ENCODE measurements around the gene PIGL.

Gene PIGL

DNA sequence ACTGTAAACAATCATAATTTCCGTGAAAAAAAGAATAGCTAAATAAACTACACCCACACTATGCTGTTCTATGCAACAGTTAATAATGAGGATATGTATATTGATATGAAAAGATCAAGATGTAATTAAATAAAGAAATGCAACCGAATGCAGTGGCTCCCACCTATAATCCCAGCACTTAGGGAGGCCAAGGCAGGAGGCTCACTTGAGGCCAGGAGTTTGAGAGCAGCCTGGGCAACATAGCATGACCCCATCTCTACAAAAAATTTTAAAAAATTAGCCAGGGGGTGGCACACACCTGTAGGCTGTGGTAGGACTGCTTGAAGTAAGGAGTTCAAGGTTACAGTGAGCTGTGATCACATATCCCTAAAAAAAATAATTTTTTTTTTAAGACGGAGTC lies 121.4 kb downstream of the PIGL start:
- Mint-ChIP-seq H3K4me3 (no peak overlapping the region), H3K27me3 (no peaks in the 10 kb centered on the region), H3K27ac (no peak overlapping the region), H3K36me3 (peaks cover 2% of the 10 kb centered on the region), H3K4me1 (ENCODE audit: low read depth) (no peaks in the 10 kb centered on the region), H3K9me3 (ENCODE audit: low read depth) (no peaks in the 10 kb centered on the region)

DNA sequence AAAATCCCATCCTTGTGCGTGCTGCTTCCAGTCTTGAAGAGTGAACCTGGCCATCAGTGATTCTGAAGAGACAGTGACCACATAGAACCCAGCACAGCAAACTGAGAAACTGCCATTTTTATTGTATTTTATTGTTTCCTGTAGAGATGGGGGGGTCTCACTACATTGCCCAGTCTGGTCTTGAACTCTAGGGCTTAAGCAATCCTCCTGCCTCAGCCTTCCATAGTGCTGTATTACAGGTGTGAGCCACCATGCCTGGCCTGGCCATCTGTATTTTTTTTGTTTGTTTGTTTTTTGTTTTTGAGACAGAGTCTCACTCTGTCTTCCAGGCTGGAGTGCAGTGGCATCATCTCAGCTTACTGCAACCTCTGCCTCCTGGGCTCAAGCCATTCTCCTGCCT lies 122.4 kb downstream of the PIGL start:
- Mint-ChIP-seq H3K4me3 (no peak overlapping the region), H3K27me3 (no peaks in the 10 kb centered on the region), H3K9me3 (ENCODE audit: low read depth) (no peaks in the 10 kb centered on the region), H3K4me1 (ENCODE audit: low read depth) (no peaks in the 10 kb centered on the region), H3K27ac (no peak overlapping the region), H3K36me3 (peaks cover 4% of the 10 kb centered on the region)

DNA sequence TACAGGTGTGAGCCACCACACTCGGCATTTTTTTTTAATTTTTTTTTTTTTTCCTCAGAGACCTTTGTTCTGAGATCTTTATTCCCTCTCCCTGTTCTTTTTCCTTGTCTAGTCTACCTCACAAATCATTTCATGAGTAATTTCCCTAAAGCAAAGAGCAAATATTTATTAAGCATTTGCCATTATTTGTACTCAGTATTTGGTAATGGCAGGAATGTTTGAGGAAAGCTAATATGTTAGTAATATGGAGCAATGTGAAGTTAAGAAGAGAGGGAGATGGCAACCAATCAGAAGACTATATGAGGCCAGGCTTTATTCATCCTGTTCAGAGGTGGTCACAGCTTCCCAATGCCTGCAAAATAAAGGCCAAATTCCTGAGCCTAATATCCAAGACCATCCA lies 122.9 kb downstream of the PIGL start:
- Mint-ChIP-seq H3K9me3 (ENCODE audit: low read depth) (no peaks in the 10 kb centered on the region), H3K4me3 (no peak overlapping the region), H3K27ac (no peak overlapping the region), H3K27me3 (no peaks in the 10 kb centered on the region), H3K36me3 (peaks cover 4% of the 10 kb centered on the region), H3K4me1 (ENCODE audit: low read depth) (no peaks in the 10 kb centered on the region)

DNA sequence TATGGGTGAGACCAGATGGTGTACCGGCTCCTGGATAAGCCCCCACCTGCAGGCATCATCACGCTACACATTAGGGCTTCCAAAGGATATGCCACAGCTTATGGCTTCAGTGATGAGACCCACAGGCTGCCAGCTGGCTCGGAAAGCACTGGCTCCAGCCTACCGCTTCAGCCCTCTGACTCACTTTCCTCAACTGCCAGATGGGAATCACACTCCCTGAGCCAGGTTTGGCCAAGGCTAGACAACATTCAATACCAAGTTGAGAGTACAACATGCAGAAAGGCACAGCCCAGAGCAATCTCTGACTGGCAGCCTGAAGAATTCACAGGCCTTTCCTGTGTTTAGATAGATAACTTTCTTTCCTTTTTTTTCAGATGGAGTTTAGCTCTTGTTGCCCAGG lies 126.0 kb downstream of the PIGL start:
- H3K27ac Mint-ChIP-seq = no peak overlapping the region
- H3K4me3 Mint-ChIP-seq = no peak overlapping the region
- H3K27me3 Mint-ChIP-seq = no peaks in the 10 kb centered on the region
- peaks cover 7% of the 10 kb centered on the region for H3K36me3 Mint-ChIP-seq
- no peaks in the 10 kb centered on the region for H3K4me1 Mint-ChIP-seq (ENCODE audit: low read depth)
- no peaks in the 10 kb centered on the region for H3K9me3 Mint-ChIP-seq (ENCODE audit: low read depth)

DNA sequence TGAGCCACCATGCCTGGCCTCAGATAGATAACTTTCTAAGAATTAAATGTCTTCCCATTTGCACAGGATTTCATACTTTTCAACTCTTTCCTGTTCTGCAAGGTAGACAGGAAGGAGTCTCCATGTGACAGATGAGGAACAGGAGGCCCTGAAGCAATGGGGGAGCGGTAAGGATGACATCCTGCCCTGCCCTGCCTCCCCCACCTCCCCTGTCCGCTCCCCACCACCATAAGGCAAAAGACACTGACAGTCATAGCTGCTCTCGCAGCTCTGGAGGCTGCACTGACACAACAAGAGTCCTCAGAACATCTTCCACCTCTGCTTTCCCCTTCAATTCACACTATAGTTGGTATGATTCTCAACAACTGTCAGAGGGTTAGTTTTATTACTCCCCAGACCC lies 126.6 kb downstream of the PIGL start:
- Mint-ChIP-seq H3K4me1 (ENCODE audit: low read depth) (no peaks in the 10 kb centered on the region), H3K9me3 (ENCODE audit: low read depth) (no peaks in the 10 kb centered on the region), H3K36me3 (peaks cover 5% of the 10 kb centered on the region), H3K27ac (no peak overlapping the region), H3K27me3 (no peaks in the 10 kb centered on the region), H3K4me3 (no peak overlapping the region)

DNA sequence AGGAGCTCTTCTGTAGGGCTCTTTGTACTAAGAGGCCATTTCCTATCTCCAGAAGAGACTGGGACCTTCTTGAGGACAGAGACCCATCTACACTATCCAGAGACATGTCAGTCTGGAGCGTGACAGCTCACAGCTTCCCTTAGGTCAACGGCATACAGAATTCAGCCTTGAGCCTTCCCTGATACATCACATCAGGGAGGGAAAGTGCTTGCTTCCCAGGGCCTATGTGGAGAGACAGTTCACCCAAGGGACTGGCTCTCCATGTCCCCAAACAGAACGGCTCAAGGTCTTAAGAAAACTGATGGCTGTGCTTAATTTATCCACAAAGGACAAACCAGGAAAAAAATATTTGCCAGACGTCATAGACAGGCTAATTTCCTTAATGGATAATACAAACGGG lies 128.6 kb downstream of the PIGL start:
- no peaks in the 10 kb centered on the region for H3K9me3 Mint-ChIP-seq (ENCODE audit: low read depth)
- H3K27ac Mint-ChIP-seq = no peak overlapping the region
- H3K4me1 Mint-ChIP-seq (ENCODE audit: low read depth) = peaks cover 5% of the 10 kb centered on the region
- H3K27me3 Mint-ChIP-seq = no peaks in the 10 kb centered on the region
- no peak overlapping the region for H3K4me3 Mint-ChIP-seq
- H3K36me3 Mint-ChIP-seq = peaks cover 5% of the 10 kb centered on the region

DNA sequence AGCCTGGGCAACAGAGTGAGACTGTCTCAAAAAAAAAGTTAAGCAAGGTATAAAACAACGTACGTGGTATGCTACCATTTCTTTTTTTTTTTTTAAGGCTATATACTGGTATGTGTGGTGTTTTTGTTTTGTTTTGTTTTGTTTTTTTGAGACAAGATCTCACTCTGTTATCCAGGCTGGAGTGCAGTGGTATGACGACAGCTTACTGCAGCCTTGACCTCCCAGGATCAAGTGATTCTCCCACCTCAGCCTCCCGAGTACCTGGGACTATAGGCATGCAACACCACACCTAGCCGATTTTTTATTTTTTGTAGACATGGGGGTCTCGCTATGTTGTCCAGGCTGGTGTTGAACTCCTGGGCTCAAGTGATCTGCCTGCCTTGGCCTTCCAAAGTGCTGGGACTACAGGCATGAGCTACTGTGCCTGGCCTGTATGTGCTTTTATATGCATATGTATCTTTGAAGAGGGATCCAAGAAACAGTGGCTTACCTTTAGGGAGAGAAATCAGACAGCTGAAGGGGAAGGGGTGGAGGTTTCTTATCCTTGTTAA lies 129.8 kb downstream of the PIGL start:
- H3K27me3 Mint-ChIP-seq = no peaks in the 10 kb centered on the region
- no peaks in the 10 kb centered on the region for H3K9me3 Mint-ChIP-seq (ENCODE audit: low read depth)
- H3K27ac Mint-ChIP-seq = no peak overlapping the region
- no peak overlapping the region for H3K4me3 Mint-ChIP-seq
- peaks cover 5% of the 10 kb centered on the region for H3K36me3 Mint-ChIP-seq
- H3K4me1 Mint-ChIP-seq (ENCODE audit: low read depth) = peaks cover 15% of the 10 kb centered on the region

DNA sequence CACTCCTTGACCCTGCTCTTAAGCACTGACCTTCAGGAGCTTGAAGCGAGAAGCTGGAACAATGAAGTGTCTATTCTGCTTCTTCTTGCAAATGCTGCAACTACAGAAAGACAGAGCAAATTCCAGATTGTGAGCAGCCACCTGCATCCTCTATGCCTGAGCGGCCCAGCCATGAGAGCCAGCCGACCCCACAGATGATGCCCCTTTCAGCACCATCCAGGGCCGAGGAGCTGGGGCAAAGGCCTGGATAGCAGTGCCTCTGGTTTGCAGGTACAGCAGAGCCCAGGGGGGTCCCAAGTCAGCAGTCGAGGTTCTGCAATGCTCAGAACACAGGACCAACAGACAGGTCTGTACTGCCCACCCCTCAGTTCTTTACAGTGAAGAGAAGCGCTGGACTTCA lies 131.6 kb downstream of the PIGL start:
- Mint-ChIP-seq H3K9me3 (ENCODE audit: low read depth) (no peaks in the 10 kb centered on the region), H3K27me3 (no peaks in the 10 kb centered on the region), H3K4me1 (ENCODE audit: low read depth) (peaks cover 22% of the 10 kb centered on the region), H3K36me3 (peaks cover 5% of the 10 kb centered on the region), H3K27ac (no peak overlapping the region), H3K4me3 (no peak overlapping the region)

DNA sequence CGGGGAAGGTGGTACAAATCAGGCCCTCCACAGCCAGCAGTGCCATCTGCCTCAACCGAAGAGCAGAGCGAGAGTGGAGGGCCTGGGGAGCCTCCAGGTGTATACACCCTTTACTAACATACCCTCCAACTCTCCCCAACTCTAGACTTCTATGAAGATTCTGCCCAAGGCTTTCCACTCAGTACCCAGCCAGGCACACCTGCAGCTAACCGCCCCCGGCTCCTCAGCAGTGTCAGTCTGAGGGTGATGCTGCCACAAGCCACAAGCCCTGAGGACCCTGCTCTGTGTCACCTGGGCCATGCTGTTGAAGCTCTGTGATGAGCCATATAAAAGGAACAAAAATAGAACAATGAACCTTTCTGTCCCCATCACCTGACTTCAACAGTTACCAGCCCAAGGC lies 132.4 kb downstream of the PIGL start:
- Mint-ChIP-seq H3K36me3 (peaks cover 3% of the 10 kb centered on the region), H3K4me1 (ENCODE audit: low read depth) (peaks cover 26% of the 10 kb centered on the region), H3K4me3 (no peak overlapping the region), H3K27me3 (no peaks in the 10 kb centered on the region), H3K27ac (no peak overlapping the region), H3K9me3 (ENCODE audit: low read depth) (no peaks in the 10 kb centered on the region)

DNA sequence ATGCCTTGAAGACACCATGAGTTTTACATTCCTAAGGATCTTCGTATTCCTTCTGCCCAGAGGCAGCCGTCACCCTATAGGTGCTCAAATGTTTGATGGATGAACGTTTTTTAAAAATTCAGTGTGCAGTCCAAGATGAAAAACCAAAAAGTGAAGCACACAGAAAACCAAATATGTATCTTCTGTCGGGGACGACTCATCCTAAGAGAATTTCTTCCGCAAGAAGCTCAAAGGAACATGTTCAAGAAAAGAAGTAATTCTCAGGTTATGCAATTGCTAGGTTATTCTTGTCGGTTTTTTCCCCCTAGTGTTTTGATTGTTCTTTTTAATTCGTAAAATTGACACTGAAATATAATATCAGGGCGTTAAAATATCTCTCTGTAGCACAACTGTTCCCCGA lies 134.8 kb downstream of the PIGL start:
- Mint-ChIP-seq H3K27ac (peak overlapping the region; percentile 95), H3K36me3 (peaks cover 3% of the 10 kb centered on the region), H3K4me3 (peak overlapping the region; percentile 97), H3K27me3 (no peaks in the 10 kb centered on the region), H3K9me3 (ENCODE audit: low read depth) (no peaks in the 10 kb centered on the region), H3K4me1 (ENCODE audit: low read depth) (peaks cover 26% of the 10 kb centered on the region)

DNA sequence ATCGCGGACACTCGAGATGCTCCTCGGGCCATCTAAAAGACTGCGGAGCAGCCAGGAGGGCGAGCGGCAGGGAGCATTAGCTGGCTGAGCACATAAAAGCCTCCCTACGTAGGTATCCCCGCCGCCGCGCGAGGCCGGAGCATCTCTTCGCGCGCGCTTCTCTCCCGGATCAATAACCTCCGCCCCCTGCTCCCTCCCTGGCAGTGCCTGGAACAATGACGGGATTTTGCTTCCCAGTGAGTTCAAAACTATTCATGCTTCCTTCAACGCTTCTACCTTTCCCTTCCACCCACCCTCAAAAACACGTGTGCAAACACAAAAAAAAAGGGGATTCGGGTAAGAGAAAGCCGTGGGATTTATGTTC lies 135.3 kb downstream of the PIGL start:
- Mint-ChIP-seq H3K4me1 (ENCODE audit: low read depth) (peaks cover 26% of the 10 kb centered on the region), H3K27ac (peak overlapping the region; percentile 95), H3K9me3 (ENCODE audit: low read depth) (no peaks in the 10 kb centered on the region), H3K36me3 (peaks cover 3% of the 10 kb centered on the region), H3K27me3 (no peaks in the 10 kb centered on the region), H3K4me3 (peak overlapping the region; percentile 97)

DNA sequence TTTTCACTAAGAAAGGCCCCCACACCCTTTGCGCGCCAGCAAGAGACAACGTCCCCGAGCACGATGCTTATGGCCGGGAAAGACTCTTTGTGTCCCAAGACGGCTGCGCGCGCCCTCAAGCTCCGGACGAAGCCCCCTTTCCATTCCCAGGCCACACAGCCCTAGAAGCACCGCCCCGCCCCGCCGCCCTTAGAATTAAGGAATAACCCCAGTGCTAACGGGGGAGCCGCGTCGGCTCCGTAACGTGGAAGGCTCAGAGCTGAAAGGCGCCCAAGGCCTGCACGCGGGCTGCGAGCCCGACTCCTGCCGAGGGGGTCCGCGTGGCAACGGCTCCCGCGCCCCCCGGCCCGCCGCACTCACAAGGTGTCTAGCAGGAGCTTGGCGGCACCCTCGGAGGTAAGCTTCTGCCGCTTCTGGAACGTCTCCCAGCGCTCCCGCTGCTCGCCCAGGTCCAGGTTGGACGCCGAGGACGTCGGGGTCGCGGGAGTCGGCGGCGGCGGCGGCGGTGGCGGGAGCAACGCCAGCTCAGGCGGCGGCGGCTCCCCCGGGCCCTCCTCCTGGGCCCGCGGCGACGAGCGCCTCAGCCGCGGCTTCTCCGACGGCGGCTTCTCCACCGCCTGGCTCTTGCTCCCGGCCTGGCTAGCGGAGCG lies 135.8 kb downstream of the PIGL start:
- H3K36me3 Mint-ChIP-seq = no peaks in the 10 kb centered on the region
- H3K4me3 Mint-ChIP-seq = peak overlapping the region; percentile 97
- peaks cover 26% of the 10 kb centered on the region for H3K4me1 Mint-ChIP-seq (ENCODE audit: low read depth)
- no peaks in the 10 kb centered on the region for H3K27me3 Mint-ChIP-seq
- H3K27ac Mint-ChIP-seq = peak overlapping the region; percentile 95
- no peaks in the 10 kb centered on the region for H3K9me3 Mint-ChIP-seq (ENCODE audit: low read depth)

DNA sequence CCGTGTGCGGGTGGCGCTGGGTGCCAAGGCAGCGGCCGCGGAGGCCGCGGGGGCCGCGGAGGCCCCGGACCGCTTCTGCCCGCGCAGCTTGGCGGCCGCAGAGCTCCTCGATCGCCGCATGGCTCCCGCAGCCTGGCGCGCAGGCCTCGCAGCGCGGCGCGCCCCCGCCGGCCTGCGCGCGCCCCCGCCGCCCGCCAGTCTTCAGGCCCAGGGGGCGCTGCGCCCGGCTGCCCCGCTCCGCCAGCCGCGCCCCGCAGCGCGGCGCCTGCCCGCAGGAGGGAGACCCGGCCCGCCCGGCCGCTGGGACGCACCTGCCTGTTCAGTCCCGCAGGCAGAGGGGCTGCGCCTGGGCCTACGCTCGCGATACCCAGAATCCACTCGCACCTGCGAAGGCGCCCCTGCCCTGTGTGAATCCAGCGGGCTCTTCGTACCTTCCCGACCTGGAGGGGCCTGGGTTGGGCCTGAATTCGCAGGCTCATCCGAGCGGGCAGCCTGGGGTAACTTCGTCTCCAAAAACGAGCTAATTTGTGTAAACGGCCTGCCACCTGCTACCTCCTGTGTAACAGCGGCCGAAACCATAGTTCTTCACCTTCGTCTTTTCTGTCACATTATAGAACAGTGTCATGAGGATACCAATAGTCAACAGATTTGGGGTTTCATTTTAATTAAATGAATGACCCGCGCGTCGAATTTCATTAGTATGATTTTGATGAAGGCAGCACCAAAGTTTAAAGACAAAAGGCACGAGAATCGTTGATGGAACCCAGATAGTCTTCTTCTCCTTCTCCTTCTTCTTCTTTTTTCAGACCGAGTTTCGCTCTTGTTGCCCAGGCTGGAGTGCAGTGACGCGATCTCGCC lies 136.5 kb downstream of the PIGL start, which contains the start of gene CENPV:
TSS of gene CENPV (minus strand) at position 153 of the 858 bp plus-strand sequence. CDS start at position 120, 33 bp downstream.
- peak within 1 kb of the TSS; percentile 97 for H3K4me3 Mint-ChIP-seq

DNA sequence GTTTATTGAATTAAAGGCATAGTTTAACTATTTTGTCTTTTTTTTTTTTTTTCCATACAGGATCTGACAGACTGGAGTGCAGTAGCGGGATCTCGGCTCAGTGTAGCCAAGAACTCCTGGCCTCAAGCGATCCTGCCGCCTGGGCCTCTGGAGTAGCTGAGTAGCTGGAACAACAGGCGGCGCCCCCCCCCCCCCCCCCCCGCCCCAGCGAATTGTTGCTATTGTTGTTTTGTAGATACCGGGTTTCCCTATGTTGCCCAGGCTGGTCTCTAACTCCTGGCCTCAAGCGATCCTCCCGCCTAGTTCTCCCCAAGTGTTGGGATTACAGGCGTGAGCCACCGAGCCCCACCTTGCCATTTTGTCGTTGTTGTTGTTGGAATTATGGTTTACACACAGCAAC lies 137.6 kb downstream of the PIGL start:
- Mint-ChIP-seq H3K36me3 (no peaks in the 10 kb centered on the region), H3K9me3 (ENCODE audit: low read depth) (no peaks in the 10 kb centered on the region), H3K27ac (peak overlapping the region; percentile 28), H3K4me3 (peak overlapping the region; percentile 84), H3K4me1 (ENCODE audit: low read depth) (peaks cover 24% of the 10 kb centered on the region), H3K27me3 (no peaks in the 10 kb centered on the region)

More for the DNA sequence above, 136.5 kb downstream of the PIGL start, which contains the start of gene CENPV:
- H3K36me3 Mint-ChIP-seq = no peaks in the 10 kb centered on the region
- no peaks in the 10 kb centered on the region for H3K9me3 Mint-ChIP-seq (ENCODE audit: low read depth)
- H3K27me3 Mint-ChIP-seq = no peaks in the 10 kb centered on the region
- H3K27ac Mint-ChIP-seq = peak within 1 kb of the TSS; percentile 95
- peaks cover 26% of the 10 kb centered on the region for H3K4me1 Mint-ChIP-seq (ENCODE audit: low read depth)

DNA sequence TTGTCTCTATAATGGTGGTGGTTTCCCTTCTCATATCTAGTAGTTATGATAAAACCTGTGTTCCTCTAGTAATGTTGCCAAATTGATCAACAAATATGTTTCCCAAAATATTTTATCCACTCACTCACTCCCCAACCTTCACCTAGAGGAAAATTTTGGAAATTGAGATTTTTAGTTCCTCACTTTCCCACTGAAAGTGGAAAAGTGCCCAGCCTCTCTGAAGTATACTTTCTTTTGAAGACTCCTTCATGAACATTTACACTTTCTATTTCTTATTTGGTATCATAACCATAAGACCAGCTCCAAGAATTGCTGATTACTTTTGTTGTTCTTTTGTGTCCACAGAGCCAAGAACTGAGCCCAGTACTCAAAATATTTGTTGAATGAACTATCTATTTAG lies 141.4 kb downstream of the PIGL start:
- H3K4me1 Mint-ChIP-seq (ENCODE audit: low read depth) = peaks cover 4% of the 10 kb centered on the region
- H3K4me3 Mint-ChIP-seq = no peak overlapping the region
- H3K27ac Mint-ChIP-seq = no peak overlapping the region
- no peaks in the 10 kb centered on the region for H3K36me3 Mint-ChIP-seq
- no peaks in the 10 kb centered on the region for H3K9me3 Mint-ChIP-seq (ENCODE audit: low read depth)
- no peaks in the 10 kb centered on the region for H3K27me3 Mint-ChIP-seq
